ENCODE results near the gene KCTD3. TPM values are rescaled to one million over a fixed set of nuclear protein-coding genes. Genes with fewer than 3 reads are reported as not detected.

Gene KCTD3
- total RNA-seq, 1 donor from 2014 or later, result 57.9 TPM

DNA sequence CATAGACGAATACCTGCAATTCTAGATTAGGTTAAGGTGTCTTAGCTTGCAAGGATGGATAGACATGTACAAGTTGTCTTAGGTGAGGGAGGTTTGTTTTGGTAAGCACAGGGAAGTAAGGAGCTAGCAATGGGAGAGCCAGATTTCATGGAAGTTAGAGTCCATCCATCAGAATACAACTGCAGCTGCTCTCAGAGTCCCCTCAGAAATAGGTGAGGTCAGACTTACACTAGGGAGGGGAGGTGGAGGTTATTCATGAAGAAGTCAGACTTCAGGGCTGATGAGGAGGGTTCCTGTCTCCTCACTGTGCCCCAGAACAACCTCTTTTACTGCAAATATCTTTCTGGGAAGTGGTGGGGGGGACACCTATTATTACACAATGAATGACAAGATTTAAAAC is 85.3 kb downstream of the KCTD3 start:
- no peak for DNase-seq (ENCODE audit: low read depth, low spot score)
- Mint-ChIP-seq H3K9me3 (no peaks in the 10 kb centered on the region), H3K4me3 (no peak overlapping the region), H3K4me1 (no peaks in the 10 kb centered on the region), H3K36me3 (ENCODE audit: low read depth) (no peaks in the 10 kb centered on the region), H3K27ac (ENCODE audit: unreplicated experiment) (no peak overlapping the region), H3K27me3 (ENCODE audit: low read depth) (no peaks in the 10 kb centered on the region)
- TF ChIP-seq, protein P1, sequence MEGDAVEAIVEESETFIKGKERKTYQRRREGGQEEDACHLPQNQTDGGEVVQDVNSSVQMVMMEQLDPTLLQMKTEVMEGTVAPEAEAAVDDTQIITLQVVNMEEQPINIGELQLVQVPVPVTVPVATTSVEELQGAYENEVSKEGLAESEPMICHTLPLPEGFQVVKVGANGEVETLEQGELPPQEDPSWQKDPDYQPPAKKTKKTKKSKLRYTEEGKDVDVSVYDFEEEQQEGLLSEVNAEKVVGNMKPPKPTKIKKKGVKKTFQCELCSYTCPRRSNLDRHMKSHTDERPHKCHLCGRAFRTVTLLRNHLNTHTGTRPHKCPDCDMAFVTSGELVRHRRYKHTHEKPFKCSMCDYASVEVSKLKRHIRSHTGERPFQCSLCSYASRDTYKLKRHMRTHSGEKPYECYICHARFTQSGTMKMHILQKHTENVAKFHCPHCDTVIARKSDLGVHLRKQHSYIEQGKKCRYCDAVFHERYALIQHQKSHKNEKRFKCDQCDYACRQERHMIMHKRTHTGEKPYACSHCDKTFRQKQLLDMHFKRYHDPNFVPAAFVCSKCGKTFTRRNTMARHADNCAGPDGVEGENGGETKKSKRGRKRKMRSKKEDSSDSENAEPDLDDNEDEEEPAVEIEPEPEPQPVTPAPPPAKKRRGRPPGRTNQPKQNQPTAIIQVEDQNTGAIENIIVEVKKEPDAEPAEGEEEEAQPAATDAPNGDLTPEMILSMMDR (conservative IDR thresholded peaks at IDR 0.05), result no peak

DNA sequence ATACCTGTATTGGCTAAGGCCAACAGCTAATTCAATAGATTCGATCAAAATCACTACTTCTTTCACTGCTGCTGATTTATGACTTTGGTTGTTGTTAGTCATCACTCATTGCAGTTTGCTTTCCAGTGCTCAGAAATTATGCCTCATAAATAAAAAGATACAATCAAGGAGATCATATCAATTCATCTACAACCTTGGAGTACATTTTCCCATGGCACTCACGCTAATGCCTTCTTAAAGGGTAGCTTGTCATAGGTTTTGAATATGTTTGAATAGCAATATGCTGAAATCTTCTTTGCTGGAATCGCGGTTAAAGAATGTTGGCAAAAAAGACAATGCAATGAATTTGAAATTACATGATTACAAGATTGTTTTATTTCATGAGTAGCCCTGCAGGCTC is 89.9 kb downstream of the KCTD3 start:
- H3K9me3 Mint-ChIP-seq, result no peaks in the 10 kb centered on the region
- no peak overlapping the region for H3K27ac Mint-ChIP-seq (ENCODE audit: unreplicated experiment)
- no peaks in the 10 kb centered on the region for H3K36me3 Mint-ChIP-seq (ENCODE audit: low read depth)
- DNase-seq (ENCODE audit: low read depth, low spot score), result no peak
- no peaks in the 10 kb centered on the region for H3K4me1 Mint-ChIP-seq
- no peak overlapping the region for H3K4me3 Mint-ChIP-seq
- TF ChIP-seq, protein P1 (conservative IDR thresholded peaks at IDR 0.05), result no peak
- H3K27me3 Mint-ChIP-seq (ENCODE audit: low read depth), result no peaks in the 10 kb centered on the region

DNA sequence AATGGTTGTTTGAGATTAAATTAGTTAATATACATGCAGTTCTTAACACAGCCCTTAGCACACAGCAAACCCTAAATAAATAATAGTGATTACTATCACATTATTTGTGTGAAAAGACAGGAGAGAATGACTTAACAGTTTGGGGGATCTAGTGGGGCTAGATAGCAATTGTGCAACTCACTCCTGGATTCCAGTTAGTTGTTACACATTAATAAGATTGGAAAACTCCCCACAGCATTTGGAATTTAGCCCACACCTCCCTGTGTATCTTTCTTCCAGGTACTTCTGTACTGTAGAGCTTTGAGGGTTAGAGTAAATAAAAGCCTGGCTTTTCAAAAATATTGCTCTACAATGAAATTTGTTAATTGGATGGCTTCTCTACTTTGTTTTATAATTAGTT is 93.2 kb downstream of the KCTD3 start:
- H3K27ac Mint-ChIP-seq (ENCODE audit: unreplicated experiment), result no peak overlapping the region
- H3K9me3 Mint-ChIP-seq, result no peaks in the 10 kb centered on the region
- TF ChIP-seq, protein P1 (conservative IDR thresholded peaks at IDR 0.05), result no peak
- H3K4me3 Mint-ChIP-seq, result no peak overlapping the region
- DNase-seq (ENCODE audit: low read depth, low spot score), result no peak
- H3K27me3 Mint-ChIP-seq (ENCODE audit: low read depth), result no peaks in the 10 kb centered on the region
- no peaks in the 10 kb centered on the region for H3K4me1 Mint-ChIP-seq
- H3K36me3 Mint-ChIP-seq (ENCODE audit: low read depth), result no peaks in the 10 kb centered on the region

DNA sequence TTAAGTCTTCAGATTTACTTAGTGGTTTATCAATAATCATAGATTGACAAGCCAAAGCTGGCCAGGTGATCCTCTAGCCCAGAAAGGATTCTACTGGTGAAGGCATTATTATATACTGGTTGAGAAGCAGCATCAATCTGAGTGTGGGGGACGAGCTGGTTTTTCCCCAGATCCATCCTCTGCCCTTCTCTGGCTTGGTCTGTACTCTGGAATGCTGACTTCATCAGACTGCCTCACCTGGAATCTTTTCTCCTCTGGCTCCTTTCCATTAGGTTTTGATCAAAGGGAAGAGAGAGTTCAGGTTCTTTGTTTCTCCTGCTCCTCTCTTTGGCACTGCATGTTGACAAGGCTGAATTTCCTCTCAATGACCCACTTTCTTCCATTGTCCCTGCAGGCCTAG is 93.9 kb downstream of the KCTD3 start:
- Mint-ChIP-seq H3K36me3 (ENCODE audit: low read depth) (no peaks in the 10 kb centered on the region), H3K4me1 (peaks cover 2% of the 10 kb centered on the region), H3K4me3 (no peak overlapping the region), H3K27me3 (ENCODE audit: low read depth) (no peaks in the 10 kb centered on the region), H3K27ac (ENCODE audit: unreplicated experiment) (no peak overlapping the region), H3K9me3 (no peaks in the 10 kb centered on the region)
- TF ChIP-seq, protein P1 (conservative IDR thresholded peaks at IDR 0.05), result no peak
- no peak for DNase-seq (ENCODE audit: low read depth, low spot score)

DNA sequence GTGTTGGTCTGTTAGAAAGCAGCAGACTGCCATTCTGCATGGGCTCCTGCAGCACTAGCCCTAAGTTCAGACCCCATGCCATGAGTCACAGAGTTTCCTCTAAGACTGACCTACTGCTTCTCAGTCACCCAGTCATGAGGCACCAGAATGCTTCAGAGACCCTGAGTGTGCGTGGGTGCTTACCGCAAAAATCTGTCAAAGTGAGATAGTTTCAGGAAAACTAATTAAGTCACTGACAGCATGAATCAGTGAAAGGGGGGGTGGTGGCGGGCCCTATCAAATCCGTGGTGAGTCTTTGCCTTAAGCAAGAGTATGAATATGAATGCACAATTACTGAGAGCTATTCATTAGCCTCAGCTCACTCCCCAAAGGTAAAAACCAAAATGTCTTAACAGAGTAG is 98.1 kb downstream of the KCTD3 start:
- H3K27me3 Mint-ChIP-seq (ENCODE audit: low read depth), result no peaks in the 10 kb centered on the region
- TF ChIP-seq, protein P1 (conservative IDR thresholded peaks at IDR 0.05), result no peak
- no peak overlapping the region for H3K4me3 Mint-ChIP-seq
- H3K27ac Mint-ChIP-seq (ENCODE audit: unreplicated experiment), result no peak overlapping the region
- no peak for DNase-seq (ENCODE audit: low read depth, low spot score)
- H3K4me1 Mint-ChIP-seq, result peaks cover 9% of the 10 kb centered on the region
- H3K9me3 Mint-ChIP-seq, result no peaks in the 10 kb centered on the region
- no peaks in the 10 kb centered on the region for H3K36me3 Mint-ChIP-seq (ENCODE audit: low read depth)

DNA sequence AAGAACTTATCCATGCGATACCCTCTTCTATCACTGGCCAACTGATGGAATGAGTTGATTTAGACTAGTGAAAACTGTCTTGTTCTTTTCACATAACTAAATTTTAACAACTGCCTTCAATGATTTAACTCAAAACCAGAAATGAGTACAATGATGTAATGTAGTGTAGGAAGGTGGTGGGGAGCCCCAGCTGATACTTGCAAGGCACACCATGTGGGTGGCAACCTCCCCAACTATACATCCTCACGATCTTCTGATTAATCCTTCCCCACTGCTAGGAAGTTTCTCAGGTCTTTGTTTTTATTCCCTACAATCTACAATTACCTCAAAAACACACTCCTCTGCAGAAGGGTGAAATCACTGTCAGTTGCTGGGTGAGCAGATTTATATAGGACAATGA is 100.7 kb downstream of the KCTD3 start:
- no peaks in the 10 kb centered on the region for H3K27me3 Mint-ChIP-seq (ENCODE audit: low read depth)
- H3K4me3 Mint-ChIP-seq, result no peak overlapping the region
- H3K9me3 Mint-ChIP-seq, result no peaks in the 10 kb centered on the region
- DNase-seq (ENCODE audit: low read depth, low spot score), result no peak
- TF ChIP-seq, protein P1 (conservative IDR thresholded peaks at IDR 0.05), result no peak
- H3K4me1 Mint-ChIP-seq, result peaks cover 10% of the 10 kb centered on the region
- no peak overlapping the region for H3K27ac Mint-ChIP-seq (ENCODE audit: unreplicated experiment)
- no peaks in the 10 kb centered on the region for H3K36me3 Mint-ChIP-seq (ENCODE audit: low read depth)
